Measurements from ENCODE around the gene HTT. TPM values are rescaled to one million over a fixed set of nuclear protein-coding genes. Genes with fewer than 3 reads are reported as not detected.

The HTT gene
- total RNA-seq, 4 donors from 2014 or later, result 31.1 to 48.6 (median 43.0) TPM

- no peak overlapping the region for H3K27ac ChIP-seq
- H3K4me3 ChIP-seq, result no peak overlapping the region
- no peaks in the 10 kb centered on the region for H3K4me1 ChIP-seq
- TF ChIP-seq CTCF (IDR thresholded peaks at IDR 0.05), result no peak
- no peak for TF ChIP-seq POLR2A (IDR thresholded peaks at IDR 0.05)
- TF ChIP-seq POLR2AphosphoS5 (IDR thresholded peaks at IDR 0.05), result no peak
- no peak for TF ChIP-seq EP300 (IDR thresholded peaks at IDR 0.05)
- H3K36me3 ChIP-seq, result peaks cover 0 to 96% of the 10 kb centered on the region in 2 donors
- 67 to 89% methylated on average over 1 to 10 of the region's 15 CpGs for WGBS, 2 donors (ENCODE audit: low coverage in 1 of 2)
- no peaks in the 10 kb centered on the region for H3K27me3 ChIP-seq
- ATAC-seq, result no peak
- no peaks in the 10 kb centered on the region for H3K9me3 ChIP-seq
These were observed 139.3 kb downstream of the HTT start for GRCh38 chr4:3213661-3214250.

- Histone ChIP-seq H3K9me3 (no peaks in the 10 kb centered on the region), H3K27ac (no peak overlapping the region), H3K27me3 (no peaks in the 10 kb centered on the region), H3K36me3 (peaks cover 0 to 96% of the 10 kb centered on the region in 2 donors), H3K4me3 (no peak overlapping the region), H3K4me1 (no peaks in the 10 kb centered on the region)
- WGBS, 2 donors (ENCODE audit: low coverage in 1 of 2), result 89 to 91% methylated on average over 3 to 12 of the region's 12 CpGs
- no peak for TF ChIP-seq POLR2AphosphoS5 (IDR thresholded peaks at IDR 0.05)
- TF ChIP-seq POLR2A (IDR thresholded peaks at IDR 0.05), result no peak
- no peak for TF ChIP-seq EP300 (IDR thresholded peaks at IDR 0.05)
- TF ChIP-seq CTCF (IDR thresholded peaks at IDR 0.05), result no peak
- ATAC-seq, result no peak
These were observed 140.8 kb downstream of the HTT start for GRCh38 chr4:3215256-3215655.

GRCh38 chr4:3215733-3216132, 141.3 kb downstream of the HTT start:
- TF ChIP-seq POLR2A (IDR thresholded peaks at IDR 0.05) (no peak), POLR2AphosphoS5 (IDR thresholded peaks at IDR 0.05) (no peak), CTCF (IDR thresholded peaks at IDR 0.05) (no peak), EP300 (IDR thresholded peaks at IDR 0.05) (no peak)
- WGBS, 2 donors (ENCODE audit: low coverage in 1 of 2), result 89 to 100% methylated on average over 4 of the region's 4 CpGs
- Histone ChIP-seq H3K27me3 (no peaks in the 10 kb centered on the region), H3K9me3 (no peaks in the 10 kb centered on the region), H3K27ac (no peak overlapping the region), H3K4me1 (no peaks in the 10 kb centered on the region), H3K36me3 (peaks cover 0 to 96% of the 10 kb centered on the region in 2 donors), H3K4me3 (no peak overlapping the region)
- ATAC-seq, result no peak

GRCh38 chr4:3217266-3217665, 142.8 kb downstream of the HTT start:
- TF ChIP-seq POLR2AphosphoS5 (IDR thresholded peaks at IDR 0.05) (no peak), EP300 (IDR thresholded peaks at IDR 0.05) (no peak)

GRCh38 chr4:3217771-3218170, 143.3 kb downstream of the HTT start:
- H3K9me3 ChIP-seq, result no peaks in the 10 kb centered on the region
- H3K4me3 ChIP-seq, result no peak overlapping the region
- H3K27me3 ChIP-seq, result no peaks in the 10 kb centered on the region
- ATAC-seq, result no peak
- TF ChIP-seq CTCF (IDR thresholded peaks at IDR 0.05) (no peak), POLR2AphosphoS5 (IDR thresholded peaks at IDR 0.05) (no peak), EP300 (IDR thresholded peaks at IDR 0.05) (no peak), POLR2A (IDR thresholded peaks at IDR 0.05) (no peak)
- no peak overlapping the region for H3K27ac ChIP-seq
- 90 to 93% methylated on average over 2 to 3 of the region's 16 CpGs for WGBS, 2 donors (ENCODE audit: low coverage in 1 of 2)
- H3K4me1 ChIP-seq, result no peaks in the 10 kb centered on the region
- H3K36me3 ChIP-seq, result peaks cover 0 to 98% of the 10 kb centered on the region in 2 donors

More at GRCh38 chr4:3217266-3217665, 142.8 kb downstream of the HTT start:
- ATAC-seq, result no peak
- Histone ChIP-seq H3K4me1 (no peaks in the 10 kb centered on the region), H3K4me3 (no peak overlapping the region), H3K27me3 (no peaks in the 10 kb centered on the region), H3K27ac (no peak overlapping the region), H3K36me3 (peaks cover 0 to 98% of the 10 kb centered on the region in 2 donors), H3K9me3 (no peaks in the 10 kb centered on the region)
- 90% methylated on average over 2 of the region's 2 CpGs; no CpG with 5 or more reads in 1 of the 2 donors for WGBS, 2 donors (ENCODE audit: low coverage in 1 of 2)
